SK-N-SH treated with all-trans-retinoic acid at 6 μM for 48 hours (cell line): ENCODE results near the gene MYO5B.

Source experiments
- CSDC2 ChIP-seq: fragments of 250-450 bp; sonication (Bioruptor Pico); IDR thresholded peaks from 2 replicates; pipeline ENCODE4 v1.5.0; 2020; ENCODE audit warnings: mild to moderate bottlenecking, moderate library complexity
- PATZ1 ChIP-seq: fragments of 250-450 bp; sonication (Bioruptor Pico); IDR thresholded peaks from 2 replicates; pipeline ENCODE4 v1.8.0; 2020; ENCODE audit warnings: mild to moderate bottlenecking, moderate library complexity, borderline replicate concordance
- SNAI2 ChIP-seq: fragments of 250-450 bp; sonication (Bioruptor Pico); IDR thresholded peaks from 2 replicates; pipeline ENCODE4 v1.5.0; 2020; ENCODE audit warnings: mild to moderate bottlenecking, moderate library complexity
- ZNF565 ChIP-seq: fragments of 450-650 bp; formaldehyde crosslinking; conservative IDR thresholded peaks from 2 replicates; pipeline ENCODE4 v1.5.0; 2020; ENCODE audit warnings: low read depth, mild to moderate bottlenecking, moderate library complexity
- ZNF8 ChIP-seq: fragments of 450-650 bp; formaldehyde crosslinking; IDR thresholded peaks from 2 replicates; pipeline ENCODE4 v1.5.0; 2020; ENCODE audit warnings: mild to moderate bottlenecking, moderate library complexity

- TF ChIP-seq PATZ1 (no peak), CSDC2 (CRISPR knock-in tag) (no peak), SNAI2 (CRISPR knock-in tag) (no peak), ZNF8 (no peak), ZNF565 (CRISPR knock-in tag) (no peak)
Measured at GRCh38 chr18:49839012-49839411, 355.9 kb downstream of the MYO5B start.
